DND-41 (cell line): Measurements from ENCODE around the gene NRG2.

Source experiments
- ATAC-seq: fragments of 200-7000 bp; cut with Tn5 transposase; 3 replicates; pipeline ENCODE4 v1.9.1; 2021; ENCODE audit warnings: low read depth; ENCODE audit not compliant: insufficient read depth
- DNase-seq: peaks from one replicate; pipeline ENCODE4 v3.0.0-alpha.2; 2020
- H2AFZ ChIP-seq: 2 replicates; pipeline ENCODE4 v1.6.0; 2012; ENCODE audit warnings: low read depth, low read length
- H3K27ac ChIP-seq: 2 replicates; pipeline ENCODE4 v1.5.1; 2012; ENCODE audit warnings: low read length, inconsistent platforms
- H3K27me3 ChIP-seq: fragments of 200-600 bp; sonication (generic); 2 replicates; pipeline ENCODE4 v1.6.0; 2012; ENCODE audit warnings: low read length, mild to moderate bottlenecking, inconsistent platforms; ENCODE audit not compliant: insufficient read depth, poor library complexity
- H3K36me3 ChIP-seq: 2 replicates; pipeline ENCODE4 v1.5.1; 2012; ENCODE audit warnings: low read length, inconsistent platforms; ENCODE audit not compliant: insufficient read depth
- H3K4me1 ChIP-seq: 2 replicates; pipeline ENCODE4 v1.5.1; 2012; ENCODE audit warnings: mild to moderate bottlenecking, low read length; ENCODE audit not compliant: insufficient read depth
- H3K4me2 ChIP-seq: 2 replicates; pipeline ENCODE4 v1.6.0; 2012; ENCODE audit warnings: mild to moderate bottlenecking, moderate library complexity, low read length, inconsistent platforms; ENCODE audit not compliant: insufficient read depth
- H3K4me3 ChIP-seq, 2 experiments: fragments of 200-600 bp in 1 of 2; shearing (Covaris generic) in 1 of 2; 2 replicates each; pipeline ENCODE4 v1.5.1; 2012 to 2016; ENCODE audit warnings: inconsistent platforms in 2 of 2, low read length in 2 of 2, mild to moderate bottlenecking in 2 of 2, low read depth in 1 of 2, moderate library complexity in 1 of 2
- H3K79me2 ChIP-seq: 2 replicates; pipeline ENCODE4 v1.6.0; 2012; ENCODE audit warnings: low read length, inconsistent platforms; ENCODE audit not compliant: insufficient read depth
- H3K9ac ChIP-seq: 2 replicates; pipeline ENCODE4 v1.6.0; 2012; ENCODE audit warnings: low read depth, mild to moderate bottlenecking, inconsistent platforms, low read length, moderate library complexity
- H3K9me3 ChIP-seq: 2 replicates; pipeline ENCODE4 v1.5.1; 2012; ENCODE audit warnings: low read length, moderate library complexity, mild to moderate bottlenecking, inconsistent platforms; ENCODE audit not compliant: insufficient read depth, severe bottlenecking
- H4K20me1 ChIP-seq: 2 replicates; pipeline ENCODE4 v1.6.0; 2012; ENCODE audit warnings: low read length; ENCODE audit not compliant: insufficient read depth
- CTCF ChIP-seq: IDR thresholded peaks from 2 replicates; pipeline ENCODE4 v1.5.1; 2012; ENCODE audit warnings: borderline replicate concordance, low read length, moderate library complexity, mild to moderate bottlenecking; ENCODE audit not compliant: poor library complexity, severe bottlenecking; ENCODE audit errors: extremely low read depth
- EZH2 ChIP-seq: IDR thresholded peaks from 3 replicates; pipeline ENCODE4 v1.6.1; 2012; ENCODE audit warnings: borderline replicate concordance, low read depth, mild to moderate bottlenecking, moderate library complexity, low read length, inconsistent platforms; ENCODE audit not compliant: severe bottlenecking

Gene NRG2

GRCh38 chr5:139863855-139864558, 179.1 kb downstream of the NRG2 start:
- Histone ChIP-seq H3K9ac (no peak overlapping the region), H2AFZ (no peak overlapping the region), H3K9me3 (no peaks in the 10 kb centered on the region), H4K20me1 (no peaks in the 10 kb centered on the region; the same call in 1 of the 2 replicates), H3K27me3 (peaks cover 13% of the 10 kb centered on the region), H3K79me2 (no peaks in the 10 kb centered on the region), H3K4me2 (no peak overlapping the region), H3K27ac (no peak overlapping the region), H3K4me1 (no peaks in the 10 kb centered on the region), H3K4me3 (no peak overlapping the region), H3K36me3 (no peaks in the 10 kb centered on the region)
- TF ChIP-seq EZH2 (no peak), CTCF (peak; percentile 86)
- ATAC-seq (peak; percentile 76), DNase-seq (peak; percentile 50)

- H4K20me1 ChIP-seq, result no peaks in the 10 kb centered on the region; the same call in 1 of the 2 replicates
- H2AFZ ChIP-seq, result no peak overlapping the region
- H3K27ac ChIP-seq, result no peak overlapping the region
- H3K27me3 ChIP-seq, result peaks cover 16% of the 10 kb centered on the region
- DNase-seq (no peak), ATAC-seq (no peak)
- H3K4me2 ChIP-seq, result no peak overlapping the region
- no peak overlapping the region for H3K4me3 ChIP-seq
- no peaks in the 10 kb centered on the region for H3K9me3 ChIP-seq
- no peak for TF ChIP-seq CTCF
- TF ChIP-seq EZH2, result no peak
- H3K4me1 ChIP-seq, result no peaks in the 10 kb centered on the region
- H3K36me3 ChIP-seq, result no peaks in the 10 kb centered on the region
- no peaks in the 10 kb centered on the region for H3K79me2 ChIP-seq
- no peak overlapping the region for H3K9ac ChIP-seq
Measured at GRCh38 chr5:139863361-139863760, 179.7 kb downstream of the NRG2 start.

DNA sequence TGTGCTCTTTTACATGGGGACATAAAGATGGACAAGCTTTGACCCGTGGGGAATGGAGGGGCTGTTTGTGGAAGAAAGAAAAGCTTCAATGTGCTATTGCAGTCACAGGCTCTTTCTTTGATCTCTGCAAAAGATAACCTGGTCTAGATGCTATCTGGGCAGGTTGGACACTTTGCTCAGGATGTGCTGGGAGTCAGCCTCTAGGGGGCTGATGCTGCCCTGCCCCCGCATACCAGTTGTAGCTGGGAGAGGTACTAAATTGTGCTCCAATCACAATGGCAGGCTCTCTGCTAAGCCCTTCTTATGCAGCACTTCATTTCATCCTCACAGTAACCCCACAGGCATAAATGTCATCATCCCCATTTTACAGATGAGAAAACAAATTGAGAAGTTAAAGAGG, 180.3 kb downstream of the NRG2 start:
- Histone ChIP-seq H3K9ac (no peak overlapping the region), H3K27ac (no peak overlapping the region), H3K36me3 (no peaks in the 10 kb centered on the region), H3K27me3 (peaks cover 17% of the 10 kb centered on the region), H3K79me2 (no peaks in the 10 kb centered on the region), H4K20me1 (no peaks in the 10 kb centered on the region; the same call in 1 of the 2 replicates), H2AFZ (no peak overlapping the region), H3K9me3 (no peaks in the 10 kb centered on the region), H3K4me2 (no peak overlapping the region), H3K4me1 (no peaks in the 10 kb centered on the region), H3K4me3 (no peak overlapping the region)
- TF ChIP-seq CTCF (peak; percentile 26), EZH2 (no peak)
- ATAC-seq, result no peak
- no peak for DNase-seq
